Kidney glomerular epithelial cell (primary cell): Measurements from ENCODE around the gene RSAD2.
A peak's percentile ranks its signal among the peaks of the same experiment; 100 is the strongest.
"Not testable (repeated sequence)": the region's sequence is repeated elsewhere in the genome, so short reads cannot be mapped to it uniquely, and the experiment has no call there.

Experiments
- DNase-seq: peaks from one replicate; lab custom pipeline; 2025; lab: John Stamatoyannopoulos, UW

RSAD2 gene

GRCh38 chr2:6864231-6864754, 13.3 kb upstream of the RSAD2 start:
- DNase-seq = no peak

- DNase-seq = no peak
Measured at GRCh38 chr2:6864923-6865345, 12.6 kb upstream of the RSAD2 start.

- no peak for DNase-seq
Measured at GRCh38 chr2:6865346-6866274, 12.0 kb upstream of the RSAD2 start, which contains the start of gene CMPK2. TSS of gene CMPK2 (minus strand) at chr2:6865907. CDS start at chr2:6865696, 211 bp downstream.

- DNase-seq = peak; percentile 38
Measured at GRCh38 chr2:6866275-6866671, 11.3 kb upstream of the RSAD2 start.

- DNase-seq = no peak
Measured at GRCh38 chr2:6866982-6867381, 10.6 kb upstream of the RSAD2 start.

- no peak for DNase-seq
Measured at GRCh38 chr2:6872394-6872793, 5.2 kb upstream of the RSAD2 start.

GRCh38 chr2:6874032-6874431, 3.5 kb upstream of the RSAD2 start:
- DNase-seq = no peak

- DNase-seq = no peak
Measured at GRCh38 chr2:6876309-6876708, 1.3 kb upstream of the RSAD2 start.

GRCh38 chr2:6878549-6878948, 972 bp downstream of the RSAD2 start:
- DNase-seq = no peak

- DNase-seq = no peak
Measured at GRCh38 chr2:6879011-6879410, 1.4 kb downstream of the RSAD2 start.

- no peak for DNase-seq
Measured at GRCh38 chr2:6880200-6880733, 2.7 kb downstream of the RSAD2 start.

GRCh38 chr2:6881046-6881445, 3.5 kb downstream of the RSAD2 start:
- DNase-seq = no peak

GRCh38 chr2:6881516-6881915, 3.9 kb downstream of the RSAD2 start:
- DNase-seq = no peak

GRCh38 chr2:6883448-6884122, 6.0 kb downstream of the RSAD2 start:
- no peak for DNase-seq

GRCh38 chr2:6885551-6885950, 8.0 kb downstream of the RSAD2 start:
- DNase-seq = no peak

GRCh38 chr2:6885968-6886367, 8.4 kb downstream of the RSAD2 start:
- DNase-seq = no peak

GRCh38 chr2:6887751-6888192, 10.2 kb downstream of the RSAD2 start:
- DNase-seq = no peak

- DNase-seq = no peak
Measured at GRCh38 chr2:6888724-6889123, 11.1 kb downstream of the RSAD2 start.

- no peak for DNase-seq
Measured at GRCh38 chr2:6893876-6894482, 16.4 kb downstream of the RSAD2 start.

- DNase-seq = peak; percentile 12
Measured at GRCh38 chr2:6896930-6897759, 19.6 kb downstream of the RSAD2 start.

GRCh38 chr2:6902581-6902980, 25.0 kb downstream of the RSAD2 start:
- not testable (repeated sequence) for DNase-seq
